Osteocyte (in vitro differentiated cells): ENCODE data around the gene BMP8A. TPM values are rescaled to one million over a fixed set of nuclear protein-coding genes. Genes with fewer than 3 reads are reported as not detected.
"Not testable (repeated sequence)": the region's sequence is repeated elsewhere in the genome, so short reads cannot be mapped to it uniquely, and the experiment has no call there.

Experiments
- DNase-seq: peaks from one replicate; pipeline ENCODE4 v3.0.0; 2021; ENCODE audit warnings: mixed read lengths; ENCODE audit not compliant: unreplicated experiment; ENCODE audit errors: extremely low spot score
- H3K27ac Mint-ChIP-seq: one replicate; pipeline ENCODE4 v1.8.0; 2021; ENCODE audit warnings: mild to moderate bottlenecking, mixed read lengths; ENCODE audit not compliant: unreplicated experiment
- H3K27me3 Mint-ChIP-seq: one replicate; pipeline ENCODE4 v1.8.0; 2021; ENCODE audit warnings: mixed read lengths; ENCODE audit not compliant: unreplicated experiment
- H3K36me3 Mint-ChIP-seq: one replicate; pipeline ENCODE4 v1.8.0; 2021; ENCODE audit warnings: mixed read lengths; ENCODE audit not compliant: unreplicated experiment
- H3K4me1 Mint-ChIP-seq: one replicate; pipeline ENCODE4 v1.8.0; 2021; ENCODE audit warnings: mixed read lengths; ENCODE audit not compliant: unreplicated experiment
- H3K4me3 Mint-ChIP-seq: one replicate; pipeline ENCODE4 v1.8.0; 2021; ENCODE audit warnings: mild to moderate bottlenecking, moderate library complexity, mixed read lengths; ENCODE audit not compliant: unreplicated experiment
- H3K9me3 Mint-ChIP-seq: one replicate; pipeline ENCODE4 v1.8.0; 2021; ENCODE audit warnings: mixed read lengths; ENCODE audit not compliant: unreplicated experiment
- CTCF ChIP-seq: fragments of 200-600 bp; sonication (generic); IDR thresholded peaks from 2 replicates; pipeline ENCODE4 v1.5.0; 2021; ENCODE audit warnings: antibody characterized with exemption, mild to moderate bottlenecking, moderate library complexity
- total RNA-seq: library from RNA; stranded (reverse); gene quantifications from 2 replicates; pipeline ENCODE4 v1.2.1, GENCODE V29; 2021

Gene BMP8A
- total RNA-seq, 1 donor from 2014 or later, result not detected

GRCh38 chr1:39472826-39473225, 18.6 kb upstream of the BMP8A start:
- Mint-ChIP-seq H3K4me1 (peaks cover 2% of the 10 kb centered on the region), H3K27me3 (no peaks in the 10 kb centered on the region), H3K4me3 (no peak overlapping the region), H3K36me3 (peaks cover 59% of the 10 kb centered on the region), H3K9me3 (no peaks in the 10 kb centered on the region), H3K27ac (no peak overlapping the region)
- no peak for DNase-seq
- no peak for TF ChIP-seq CTCF

- no peak overlapping the region for H3K4me3 Mint-ChIP-seq
- H3K27ac Mint-ChIP-seq, result no peak overlapping the region
- H3K36me3 Mint-ChIP-seq, result peaks cover 58% of the 10 kb centered on the region
- no peak for DNase-seq
- H3K4me1 Mint-ChIP-seq, result peaks cover 5% of the 10 kb centered on the region
- H3K9me3 Mint-ChIP-seq, result no peaks in the 10 kb centered on the region
- TF ChIP-seq CTCF, result no peak
- no peaks in the 10 kb centered on the region for H3K27me3 Mint-ChIP-seq
These were observed 18.1 kb upstream of the BMP8A start for GRCh38 chr1:39473324-39473723.

- DNase-seq, result no peak
- Mint-ChIP-seq H3K36me3 (peaks cover 54% of the 10 kb centered on the region), H3K9me3 (no peaks in the 10 kb centered on the region), H3K27me3 (no peaks in the 10 kb centered on the region), H3K4me1 (peaks cover 13% of the 10 kb centered on the region), H3K27ac (no peak overlapping the region), H3K4me3 (no peak overlapping the region)
- TF ChIP-seq CTCF, result no peak
These were observed 16.6 kb upstream of the BMP8A start for GRCh38 chr1:39474810-39475209.

GRCh38 chr1:39475551-39475950, 15.9 kb upstream of the BMP8A start:
- DNase-seq, H3K4me3 Mint-ChIP-seq, H3K27ac Mint-ChIP-seq, H3K27me3 Mint-ChIP-seq, H3K9me3 Mint-ChIP-seq: not testable (repeated sequence)
- Mint-ChIP-seq H3K36me3 (peaks cover 54% of the 10 kb centered on the region), H3K4me1 (peaks cover 13% of the 10 kb centered on the region)

GRCh38 chr1:39478126-39478915, 13.1 kb upstream of the BMP8A start:
- no peak for DNase-seq

More at GRCh38 chr1:39478126-39478915, 13.1 kb upstream of the BMP8A start:
- Mint-ChIP-seq H3K27ac (peak overlapping the region; percentile 52), H3K4me1 (peaks cover 13% of the 10 kb centered on the region), H3K4me3 (no peak overlapping the region), H3K9me3 (no peaks in the 10 kb centered on the region), H3K36me3 (peaks cover 54% of the 10 kb centered on the region), H3K27me3 (no peaks in the 10 kb centered on the region)
- no peak for TF ChIP-seq CTCF
